DOHH2 (cell line): ENCODE measurements around the gene SIRT7.

Source experiments
- EZH2phosphoT487 ChIP-seq: fragments of 200-600 bp; sonication (generic); IDR thresholded peaks from 2 replicates; pipeline ENCODE4 v1.6.1; 2017; ENCODE audit warnings: borderline replicate concordance, mild to moderate bottlenecking, antibody characterized with exemption, low read length, moderate library complexity, mixed read lengths
- TF ChIP-seq, protein P1 (sequence below): fragments of 200-600 bp; sonication (generic); IDR thresholded peaks from one replicate; pipeline ENCODE4 v1.5.1; 2014; ENCODE audit warnings: antibody characterized with exemption, mild to moderate bottlenecking, low read depth, low read length; ENCODE audit not compliant: poor library complexity, severe bottlenecking

- TF ChIP-seq, protein P1, sequence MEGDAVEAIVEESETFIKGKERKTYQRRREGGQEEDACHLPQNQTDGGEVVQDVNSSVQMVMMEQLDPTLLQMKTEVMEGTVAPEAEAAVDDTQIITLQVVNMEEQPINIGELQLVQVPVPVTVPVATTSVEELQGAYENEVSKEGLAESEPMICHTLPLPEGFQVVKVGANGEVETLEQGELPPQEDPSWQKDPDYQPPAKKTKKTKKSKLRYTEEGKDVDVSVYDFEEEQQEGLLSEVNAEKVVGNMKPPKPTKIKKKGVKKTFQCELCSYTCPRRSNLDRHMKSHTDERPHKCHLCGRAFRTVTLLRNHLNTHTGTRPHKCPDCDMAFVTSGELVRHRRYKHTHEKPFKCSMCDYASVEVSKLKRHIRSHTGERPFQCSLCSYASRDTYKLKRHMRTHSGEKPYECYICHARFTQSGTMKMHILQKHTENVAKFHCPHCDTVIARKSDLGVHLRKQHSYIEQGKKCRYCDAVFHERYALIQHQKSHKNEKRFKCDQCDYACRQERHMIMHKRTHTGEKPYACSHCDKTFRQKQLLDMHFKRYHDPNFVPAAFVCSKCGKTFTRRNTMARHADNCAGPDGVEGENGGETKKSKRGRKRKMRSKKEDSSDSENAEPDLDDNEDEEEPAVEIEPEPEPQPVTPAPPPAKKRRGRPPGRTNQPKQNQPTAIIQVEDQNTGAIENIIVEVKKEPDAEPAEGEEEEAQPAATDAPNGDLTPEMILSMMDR: no peak
- no peak for TF ChIP-seq EZH2phosphoT487
Measured at GRCh38 chr17:81924557-81925532, 6.9 kb upstream of the SIRT7 start.
